ENCODE results near the gene INTS13.
"Not testable (repeated sequence)": the region's sequence is repeated elsewhere in the genome, so short reads cannot be mapped to it uniquely, and the experiment has no call there.

Gene INTS13

DNA sequence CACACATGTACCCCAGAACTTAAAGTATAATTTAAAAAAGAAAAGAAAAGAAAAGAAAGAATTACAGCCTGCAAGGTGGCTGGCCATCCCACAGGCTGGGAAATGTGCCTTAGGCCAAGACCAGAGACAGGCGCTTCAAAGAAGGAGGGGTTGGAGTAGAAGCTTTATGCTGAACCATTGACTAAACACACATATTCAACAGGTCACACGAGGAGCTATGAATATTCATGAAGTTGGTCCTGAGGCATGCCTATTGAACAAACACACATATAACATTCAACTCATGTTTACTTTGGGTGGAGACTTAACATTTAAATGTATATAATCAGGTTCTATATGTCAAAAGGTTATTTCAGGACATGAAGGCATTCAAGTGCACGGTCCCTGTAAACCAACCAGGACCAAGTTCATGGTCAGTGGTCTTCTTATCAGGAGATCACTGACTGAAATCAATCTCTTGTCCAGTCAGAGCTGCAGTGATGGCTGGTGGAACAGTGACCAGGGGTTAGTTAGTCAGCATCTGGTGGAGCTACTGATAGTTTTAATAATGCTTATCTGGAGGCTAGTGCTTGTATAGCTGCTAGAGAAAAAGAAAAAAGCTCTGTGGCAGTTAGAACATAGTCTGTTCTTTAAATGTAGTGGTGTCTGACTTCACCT is 69.2 kb downstream of the INTS13 start:
- no peak for DNase-seq

DNA sequence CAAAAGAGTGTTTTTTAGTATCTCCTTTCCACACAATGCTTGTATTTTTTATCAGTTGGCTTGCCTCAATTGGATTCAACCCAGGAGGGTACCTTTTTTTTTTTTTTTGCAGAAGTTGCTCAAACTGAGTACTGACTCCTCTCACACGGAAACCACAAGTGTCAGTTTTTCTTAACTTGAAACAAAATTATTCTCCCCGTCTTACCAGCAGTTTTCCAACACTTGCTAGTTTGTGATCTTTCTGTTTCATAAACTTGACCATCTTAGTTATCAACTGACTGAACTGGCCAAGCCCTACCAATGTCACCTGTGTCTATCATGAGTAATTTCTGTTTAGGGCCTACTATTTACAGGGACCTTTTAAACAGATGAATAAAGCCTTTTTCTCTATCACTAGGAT is 70.7 kb downstream of the INTS13 start:
- DNase-seq: no peak

DNA sequence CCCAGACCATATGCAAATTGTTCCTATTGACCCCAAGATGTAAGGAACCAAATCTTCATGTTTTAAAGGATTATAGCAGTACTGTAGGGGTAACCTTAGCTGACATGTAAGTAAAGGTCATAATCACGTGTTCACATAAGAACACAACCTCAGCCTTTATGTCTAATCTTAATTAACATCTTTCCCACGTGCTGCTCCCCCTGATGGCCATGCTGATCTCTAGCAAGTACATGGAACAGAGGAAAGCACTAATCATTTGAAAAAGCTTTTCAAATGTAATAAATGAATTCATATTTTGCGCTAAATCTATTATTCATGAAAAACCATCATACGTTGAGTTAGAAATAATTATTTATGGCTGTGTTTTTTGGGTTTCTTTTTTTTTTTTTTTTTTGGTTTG is 74.3 kb downstream of the INTS13 start:
- no peak for DNase-seq

DNA sequence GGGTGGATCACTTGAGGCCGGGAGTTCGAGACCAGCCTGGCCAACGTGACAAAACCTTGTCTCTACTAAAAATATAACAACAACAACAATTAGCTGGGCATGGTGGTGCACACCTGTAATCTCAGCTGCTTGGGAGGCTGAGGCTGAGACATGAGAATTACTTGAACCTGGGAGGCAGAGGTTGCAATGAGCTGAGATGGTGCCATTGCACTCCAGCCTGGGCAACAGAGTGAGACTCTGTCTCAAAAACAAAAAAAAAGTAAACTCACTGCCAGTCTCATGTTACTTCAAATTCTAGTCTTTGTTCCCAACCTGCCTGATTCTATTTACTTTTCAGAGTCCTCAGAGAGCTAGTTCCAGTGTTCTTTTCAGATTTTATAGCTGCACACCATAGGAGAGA is 75.0 kb downstream of the INTS13 start:
- DNase-seq: not testable (repeated sequence)

DNA sequence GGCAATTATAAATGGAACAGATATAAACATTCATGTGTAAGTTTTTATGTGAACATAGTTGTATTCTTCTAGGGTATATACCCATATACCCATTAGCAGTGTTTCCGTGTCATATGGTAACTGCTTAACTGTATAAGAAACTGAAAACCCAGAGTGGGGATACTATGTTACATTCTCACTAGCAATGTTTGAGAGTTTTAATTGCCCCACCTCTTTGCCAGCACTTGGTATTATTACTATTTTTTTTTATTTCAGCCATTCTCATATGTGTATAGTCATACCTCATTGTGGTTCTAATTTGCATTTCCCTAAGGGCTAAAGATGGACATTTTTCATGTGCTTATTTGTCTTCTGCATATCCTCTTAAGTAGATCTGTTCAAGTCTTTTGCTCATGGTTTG is 76.1 kb downstream of the INTS13 start:
- DNase-seq: no peak

DNA sequence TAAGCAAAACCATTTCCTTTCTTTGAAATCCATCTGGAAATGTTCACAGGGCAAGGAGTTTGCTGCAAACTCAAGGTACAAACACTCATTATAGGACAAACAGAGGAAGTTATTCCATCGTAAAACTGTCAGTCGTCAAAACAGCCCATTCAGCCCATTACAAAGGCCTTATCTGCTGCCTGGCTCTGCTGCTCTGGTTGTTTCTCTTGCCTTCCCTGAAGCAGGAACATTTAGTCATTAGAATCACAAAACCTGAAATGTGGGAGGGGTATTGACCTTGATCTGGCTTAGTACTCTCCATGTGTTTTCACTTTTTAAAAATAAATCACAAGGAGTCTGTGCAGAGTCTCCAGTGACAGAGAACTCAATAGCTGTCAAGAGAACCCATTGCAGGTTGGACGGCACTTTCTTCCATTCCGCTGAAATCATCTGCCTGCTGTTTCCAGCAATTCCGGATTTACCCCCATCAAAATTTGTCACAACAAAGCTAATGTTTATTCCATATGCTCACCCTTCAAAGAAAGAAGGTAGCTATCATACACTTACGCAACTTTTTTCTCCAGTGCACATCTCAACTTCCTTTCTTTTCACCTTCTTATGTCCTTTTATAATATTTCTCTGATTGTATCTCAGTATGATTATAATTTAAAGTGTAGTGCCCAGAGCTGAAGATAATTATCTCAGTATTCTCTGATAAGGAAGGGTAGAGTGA is 80.2 kb downstream of the INTS13 start:
- DNase-seq: no peak

DNA sequence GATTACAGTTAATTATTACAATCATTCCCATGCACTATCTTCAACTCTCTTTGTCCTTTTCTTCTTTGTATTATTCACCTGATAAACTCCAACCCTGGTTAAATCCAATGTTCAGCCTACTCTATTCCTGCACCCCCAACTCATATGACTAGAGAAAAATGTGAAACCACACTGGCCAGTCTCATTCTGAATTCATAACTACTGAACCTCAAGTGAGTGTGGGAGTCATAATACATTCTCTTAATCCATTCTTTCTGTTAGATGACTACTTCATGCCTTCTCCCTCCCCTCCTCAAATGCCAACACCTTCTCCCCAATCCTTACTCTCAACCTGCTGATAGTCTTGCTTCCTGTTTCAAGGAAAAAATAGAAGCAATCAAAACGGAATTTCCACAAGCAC is 82.4 kb downstream of the INTS13 start:
- DNase-seq: no peak

Data from NCI-H1694 treated with DMSO at 0.1 percent for 48 hours (cell line).